Measurements from ENCODE around the gene KCNJ11. TPM values are rescaled to one million over a fixed set of nuclear protein-coding genes. Genes with fewer than 3 reads are reported as not detected.

The KCNJ11 gene
- total and polyA plus RNA-seq, 8 donors: 1.8 to 11.6 (median 8.1) TPM

DNA sequence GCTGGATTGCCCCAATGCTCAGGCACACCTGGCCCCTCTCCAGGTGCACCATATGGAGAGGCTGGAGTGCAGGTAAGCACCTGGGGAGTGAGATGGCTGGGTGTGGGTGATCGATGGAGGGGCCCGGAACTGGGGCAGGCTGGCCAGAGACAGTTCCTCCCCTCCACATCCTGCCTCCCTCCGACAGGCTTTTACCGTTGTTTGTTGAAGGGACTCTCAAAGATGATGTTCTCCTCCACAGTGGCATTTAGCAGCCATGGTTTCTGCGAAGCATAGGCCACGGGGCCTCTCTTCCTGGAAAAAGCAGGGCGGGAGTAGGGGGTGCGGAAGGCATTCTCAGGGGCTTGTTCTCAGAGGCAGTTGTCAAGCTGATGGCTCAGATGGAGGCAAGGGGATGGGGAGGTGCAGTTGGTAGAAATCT is 25.9 kb upstream of the KCNJ11 start:
- H3K27ac ChIP-seq: no peak overlapping the region

DNA sequence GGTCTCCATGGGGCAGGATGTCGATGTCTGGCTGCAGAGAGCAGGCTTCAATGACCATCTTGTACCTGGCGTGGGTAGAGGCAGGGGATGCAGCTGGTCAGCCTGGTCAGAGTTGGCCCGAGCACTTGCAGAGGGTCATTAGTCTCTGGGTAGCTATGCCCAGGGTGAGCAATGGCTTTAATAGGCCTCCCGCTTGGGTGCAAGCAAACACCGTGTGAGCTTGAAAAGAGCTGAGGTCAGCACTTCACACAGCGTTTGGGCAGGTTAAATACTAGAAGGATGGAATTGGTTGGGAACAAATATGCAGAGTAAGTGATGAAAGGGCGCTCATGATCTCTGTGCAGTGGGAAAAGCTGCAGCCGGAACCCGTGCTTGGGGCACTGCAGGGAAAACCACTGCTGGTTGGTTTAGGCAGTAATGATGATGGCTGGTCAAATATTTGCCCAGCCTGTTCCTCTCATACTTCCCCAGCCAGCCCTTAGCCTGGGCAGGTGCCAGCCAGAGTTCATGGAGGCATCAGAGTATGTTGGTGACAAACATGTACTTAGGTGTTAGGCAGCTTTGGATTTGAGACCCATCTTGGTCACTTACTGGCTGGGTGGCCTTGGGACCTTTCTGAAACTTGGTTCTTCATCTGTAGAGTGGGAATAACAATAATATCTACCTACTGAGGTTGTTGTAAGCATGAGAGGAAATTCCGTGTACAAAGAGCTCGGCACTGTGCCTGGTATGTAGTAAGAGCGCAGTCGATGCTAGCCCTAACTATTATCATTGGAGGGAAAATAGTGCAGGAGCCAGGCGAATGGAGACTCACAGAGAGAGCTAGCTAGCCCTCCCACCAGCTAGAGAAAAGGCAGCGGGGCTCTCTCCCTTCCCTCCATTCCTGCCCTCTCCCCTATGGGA is 25.2 kb upstream of the KCNJ11 start:
- H3K4me1 ChIP-seq: peaks cover 0 to 5% of the 10 kb centered on the region in 2 donors
- peak overlapping the region in 1 of 2 donors; percentile 7 for H3K27ac ChIP-seq
- ATAC-seq (peak; percentile 92), DNase-seq (peak in 2 of 4 donors; percentile 74)
- H3K9me3 ChIP-seq: no peaks in the 10 kb centered on the region
- no peaks in the 10 kb centered on the region for H3K27me3 ChIP-seq
- intact Hi-C loops (cut with DNase I): no loop called here
- TF ChIP-seq, protein P1, sequence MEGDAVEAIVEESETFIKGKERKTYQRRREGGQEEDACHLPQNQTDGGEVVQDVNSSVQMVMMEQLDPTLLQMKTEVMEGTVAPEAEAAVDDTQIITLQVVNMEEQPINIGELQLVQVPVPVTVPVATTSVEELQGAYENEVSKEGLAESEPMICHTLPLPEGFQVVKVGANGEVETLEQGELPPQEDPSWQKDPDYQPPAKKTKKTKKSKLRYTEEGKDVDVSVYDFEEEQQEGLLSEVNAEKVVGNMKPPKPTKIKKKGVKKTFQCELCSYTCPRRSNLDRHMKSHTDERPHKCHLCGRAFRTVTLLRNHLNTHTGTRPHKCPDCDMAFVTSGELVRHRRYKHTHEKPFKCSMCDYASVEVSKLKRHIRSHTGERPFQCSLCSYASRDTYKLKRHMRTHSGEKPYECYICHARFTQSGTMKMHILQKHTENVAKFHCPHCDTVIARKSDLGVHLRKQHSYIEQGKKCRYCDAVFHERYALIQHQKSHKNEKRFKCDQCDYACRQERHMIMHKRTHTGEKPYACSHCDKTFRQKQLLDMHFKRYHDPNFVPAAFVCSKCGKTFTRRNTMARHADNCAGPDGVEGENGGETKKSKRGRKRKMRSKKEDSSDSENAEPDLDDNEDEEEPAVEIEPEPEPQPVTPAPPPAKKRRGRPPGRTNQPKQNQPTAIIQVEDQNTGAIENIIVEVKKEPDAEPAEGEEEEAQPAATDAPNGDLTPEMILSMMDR (IDR thresholded peaks at IDR 0.05): no peak
- H3K4me3 ChIP-seq: no peak overlapping the region
- H3K36me3 ChIP-seq: no peaks in the 10 kb centered on the region

More for the DNA sequence above, 25.9 kb upstream of the KCNJ11 start:
- intact Hi-C loops (cut with DNase I): no loop called here
- H3K27me3 ChIP-seq: peaks cover 0 to 6% of the 10 kb centered on the region in 2 donors
- H3K36me3 ChIP-seq: no peaks in the 10 kb centered on the region
- H3K9me3 ChIP-seq: no peaks in the 10 kb centered on the region
- no peak overlapping the region for H3K4me3 ChIP-seq
- TF ChIP-seq, protein P1 (IDR thresholded peaks at IDR 0.05): no peak
- peak; percentile 31 for ATAC-seq
- DNase-seq: peak in 1 of 4 donors; percentile 14
- peaks cover 0 to 5% of the 10 kb centered on the region in 2 donors for H3K4me1 ChIP-seq

DNA sequence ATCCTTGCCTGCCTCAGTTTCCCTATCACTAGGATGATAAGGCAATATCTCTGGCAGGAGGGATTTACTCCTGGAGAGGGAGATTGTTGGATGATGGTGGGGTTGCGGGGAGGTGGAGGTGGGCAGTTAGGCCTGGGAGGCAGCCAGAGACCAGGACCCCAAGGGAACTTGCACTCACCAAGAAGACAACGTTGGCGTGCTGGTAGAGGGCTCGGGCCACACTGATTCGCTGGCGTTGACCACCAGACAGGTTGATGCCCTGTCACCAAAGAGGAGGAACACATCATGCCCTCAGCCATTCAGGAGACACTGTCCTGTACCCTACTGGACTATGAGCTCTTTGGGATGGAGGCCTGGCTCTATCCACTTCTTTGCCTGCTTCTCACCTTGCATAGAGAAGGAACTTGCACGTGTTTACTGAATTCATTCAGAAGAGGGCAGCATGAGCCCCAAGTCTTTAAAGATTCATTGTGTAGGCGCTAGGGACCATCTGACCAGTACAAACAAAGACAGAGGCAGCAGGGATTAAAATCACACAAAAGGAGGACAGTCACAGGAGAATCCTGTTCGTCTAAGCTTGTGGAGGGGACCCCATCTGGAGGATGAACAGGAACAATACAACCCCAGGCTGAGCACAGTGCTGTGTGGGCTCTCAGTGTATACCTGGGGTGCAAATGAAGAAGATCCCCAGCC is 24.2 kb upstream of the KCNJ11 start:
- Histone ChIP-seq H3K4me1 (peaks cover 0 to 5% of the 10 kb centered on the region in 2 donors), H3K36me3 (no peaks in the 10 kb centered on the region), H3K27me3 (no peaks in the 10 kb centered on the region), H3K27ac (peak overlapping the region in 1 of 2 donors; percentile 7), H3K9me3 (no peaks in the 10 kb centered on the region), H3K4me3 (no peak overlapping the region)
- intact Hi-C loops (cut with DNase I): no loop called here
- DNase-seq (no peak), ATAC-seq (no peak)
- TF ChIP-seq, protein P1 (IDR thresholded peaks at IDR 0.05): no peak

GRCh38 chr11:17411418-17411817 is 23.0 kb upstream of the KCNJ11 start:
- no peaks in the 10 kb centered on the region for H3K9me3 ChIP-seq
- H3K27ac ChIP-seq: peak overlapping the region in 1 of 2 donors; percentile 8
- TF ChIP-seq, protein P1 (IDR thresholded peaks at IDR 0.05): no peak

More at GRCh38 chr11:17411418-17411817, 23.0 kb upstream of the KCNJ11 start:
- ATAC-seq (no peak), DNase-seq (no peak)
- Histone ChIP-seq H3K27me3 (no peaks in the 10 kb centered on the region), H3K4me1 (peaks cover 6% of the 10 kb centered on the region in 2 donors), H3K4me3 (no peak overlapping the region), H3K36me3 (no peaks in the 10 kb centered on the region)
- intact Hi-C loops (cut with DNase I): no loop called here
